ENCODE results near the gene KLHDC3. TPM values are rescaled to one million over a fixed set of nuclear protein-coding genes. Genes with fewer than 3 reads are reported as not detected.
A peak's percentile ranks its signal among the peaks of the same experiment; 100 is the strongest.

Gene KLHDC3
- polyA plus RNA-seq, 1 donor = 91.8 TPM

GRCh38 chr6:43053545-43054205 lies 39.6 kb downstream of the KLHDC3 start, which contains the start of gene CUL7:
CUL7 (minus strand) TSS chr6:43053851; CDS start chr6:43052788, 1,063 bp downstream.
- Histone ChIP-seq H3K4me1 (ENCODE audit: control insufficient read depth, insufficient read depth, low read length) (peaks cover 25% of the 10 kb centered on the region), H3K9me3 (ENCODE audit: control insufficient read depth, low read depth, low read length) (no peaks in the 10 kb centered on the region), H3K36me3 (ENCODE audit: control insufficient read depth, insufficient read depth, low read length) (peaks cover 50% of the 10 kb centered on the region), H3K27me3 (ENCODE audit: control insufficient read depth, insufficient read depth, low read length) (no peaks in the 10 kb centered on the region), H3K4me3 (ENCODE audit: low read length) (peak within 1 kb of the TSS; percentile 85), H3K27ac (ENCODE audit: low read length) (peak within 1 kb of the TSS; percentile 91)
- WGBS (ENCODE audit: insufficient coverage, low lambda C conversion rate) = no CpG with 5 or more reads among the region's 45 CpGs
- DNase-seq = peak; percentile 95 to 98

DNA sequence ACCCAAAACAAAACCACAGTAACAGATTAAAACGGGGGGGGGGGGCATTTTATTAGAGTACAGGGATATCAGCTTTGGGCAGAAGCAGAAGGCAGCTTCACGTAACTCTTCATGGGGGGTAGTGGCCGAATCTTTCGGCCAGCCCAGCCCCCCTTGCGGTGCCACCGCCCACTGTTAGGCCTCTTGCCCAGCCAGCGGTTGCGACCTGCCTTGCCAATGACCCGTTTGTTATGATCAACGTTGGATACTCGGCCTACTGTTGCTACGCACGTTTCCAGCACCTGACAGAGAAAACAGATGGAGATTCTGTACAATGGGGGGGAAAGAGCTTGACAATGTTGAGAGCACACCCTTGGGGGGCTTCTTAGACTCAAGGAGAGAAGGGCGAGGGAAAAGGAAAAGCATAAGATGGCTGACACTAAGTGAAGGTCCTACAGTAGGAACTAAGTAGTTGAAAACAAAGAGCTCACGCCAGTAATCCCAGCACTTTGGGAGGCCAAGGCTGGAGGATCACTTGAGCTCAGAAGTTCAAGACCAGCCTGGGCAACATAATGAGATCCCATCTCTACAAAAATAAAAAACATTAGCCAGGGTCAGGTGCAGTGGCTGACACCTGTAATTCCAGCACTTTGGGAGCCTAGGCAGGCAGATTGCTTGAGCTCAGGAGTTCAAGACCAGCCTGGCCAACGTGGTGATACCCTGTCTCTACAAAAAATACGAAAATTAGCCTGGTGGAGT lies 40.3 kb downstream of the KLHDC3 start:
- WGBS (ENCODE audit: insufficient coverage, low lambda C conversion rate) = no CpG with 5 or more reads among the region's 17 CpGs
- Histone ChIP-seq H3K36me3 (ENCODE audit: control insufficient read depth, insufficient read depth, low read length) (peaks cover 47% of the 10 kb centered on the region), H3K4me1 (ENCODE audit: control insufficient read depth, insufficient read depth, low read length) (peaks cover 26% of the 10 kb centered on the region), H3K27me3 (ENCODE audit: control insufficient read depth, insufficient read depth, low read length) (no peaks in the 10 kb centered on the region), H3K9me3 (ENCODE audit: control insufficient read depth, low read depth, low read length) (no peaks in the 10 kb centered on the region), H3K4me3 (ENCODE audit: low read length) (peak overlapping the region; percentile 85), H3K27ac (ENCODE audit: low read length) (peak overlapping the region; percentile 91)
- DNase-seq = no peak

GRCh38 chr6:43055966-43056365 lies 41.9 kb downstream of the KLHDC3 start:
- H3K27me3 ChIP-seq (ENCODE audit: control insufficient read depth, insufficient read depth, low read length) = no peaks in the 10 kb centered on the region
- peaks cover 31% of the 10 kb centered on the region for H3K36me3 ChIP-seq (ENCODE audit: control insufficient read depth, insufficient read depth, low read length)
- WGBS (ENCODE audit: insufficient coverage, low lambda C conversion rate) = no CpG with 5 or more reads among the region's 8 CpGs
- H3K4me3 ChIP-seq (ENCODE audit: low read length) = no peak overlapping the region
- no peak for DNase-seq
- peaks cover 26% of the 10 kb centered on the region for H3K4me1 ChIP-seq (ENCODE audit: control insufficient read depth, insufficient read depth, low read length)
- no peaks in the 10 kb centered on the region for H3K9me3 ChIP-seq (ENCODE audit: control insufficient read depth, low read depth, low read length)
- no peak overlapping the region for H3K27ac ChIP-seq (ENCODE audit: low read length)

DNA sequence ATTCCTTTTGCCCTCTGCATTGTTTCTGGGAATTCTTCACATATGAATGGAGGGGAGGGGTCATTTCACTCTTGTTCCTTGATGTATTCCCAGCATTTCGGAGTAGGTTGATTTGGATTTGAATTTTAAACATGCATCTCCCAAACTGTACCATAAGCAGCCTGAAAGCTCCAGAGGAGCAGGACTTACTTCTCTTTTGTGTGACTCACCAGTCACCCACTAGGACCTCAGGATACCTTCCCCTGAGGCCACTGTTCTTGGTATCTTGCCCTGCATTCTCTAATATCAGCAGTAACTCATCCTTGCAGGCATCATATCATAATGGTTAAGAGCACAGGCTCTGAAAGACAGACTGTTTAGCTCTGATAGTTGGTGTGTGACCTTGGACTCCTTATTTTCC lies 44.5 kb downstream of the KLHDC3 start:
- DNase-seq = no peak
- peak overlapping the region; percentile 56 for H3K27ac ChIP-seq (ENCODE audit: low read length)
- no peaks in the 10 kb centered on the region for H3K9me3 ChIP-seq (ENCODE audit: control insufficient read depth, low read depth, low read length)
- no peaks in the 10 kb centered on the region for H3K27me3 ChIP-seq (ENCODE audit: control insufficient read depth, insufficient read depth, low read length)
- peaks cover 32% of the 10 kb centered on the region for H3K4me1 ChIP-seq (ENCODE audit: control insufficient read depth, insufficient read depth, low read length)
- peak overlapping the region; percentile 76 for H3K4me3 ChIP-seq (ENCODE audit: low read length)
- 100% methylated on average over 1 of the region's 1 CpG for WGBS (ENCODE audit: insufficient coverage, low lambda C conversion rate)
- H3K36me3 ChIP-seq (ENCODE audit: control insufficient read depth, insufficient read depth, low read length) = peaks cover 32% of the 10 kb centered on the region

DNA sequence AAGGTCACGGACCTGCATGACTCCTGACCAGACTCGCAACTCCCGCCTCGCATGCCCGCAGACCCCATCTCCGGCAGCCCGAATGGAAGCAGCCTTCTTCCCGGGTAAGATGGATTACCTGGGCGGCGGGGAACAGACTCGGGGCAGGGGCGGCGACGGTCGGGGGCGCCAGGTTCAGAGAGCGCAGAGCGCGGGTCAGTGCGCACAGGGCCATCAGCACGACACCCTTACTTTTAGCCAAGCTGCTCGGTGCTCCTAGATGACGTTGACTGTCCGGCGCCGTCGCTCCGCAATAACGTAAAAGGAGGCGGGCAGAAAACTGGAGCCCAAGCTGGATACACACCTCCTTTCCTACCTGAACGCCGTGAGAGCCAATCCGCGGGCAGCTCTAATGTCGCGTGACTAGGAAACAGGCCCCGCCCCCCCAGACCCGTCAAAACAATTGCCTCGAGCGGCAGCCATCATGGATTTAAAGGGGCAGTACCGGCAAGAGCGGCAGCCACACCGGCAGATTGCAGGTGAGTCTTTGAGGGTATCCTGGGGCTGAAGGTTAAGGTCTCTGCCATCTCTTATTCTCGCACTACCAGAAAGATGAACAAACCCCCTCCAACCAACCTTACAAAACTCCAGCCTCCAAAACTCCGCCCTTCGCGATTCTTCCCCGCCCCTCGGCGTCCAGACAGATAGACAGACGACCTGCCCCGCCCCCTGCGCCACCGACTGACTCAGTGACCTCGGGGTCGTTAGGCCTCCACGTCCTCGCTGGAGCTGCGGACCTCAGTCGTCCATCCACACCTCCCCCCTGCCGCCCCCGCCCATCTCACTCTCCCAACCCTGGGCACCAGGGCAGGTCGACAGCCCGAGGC lies 45.4 kb downstream of the KLHDC3 start, which contains the start of the genes KLC4 and MRPL2:
Gene KLC4, plus strand, starts transcription at position 464 of the 866 bp plus-strand sequence. CDS start 1,705 bp downstream, outside the sequence.
Gene MRPL2, minus strand, starts transcription at position 267 of the 866 bp plus-strand sequence. Its CDS starts 53 bp downstream, at position 214.
- H3K36me3 ChIP-seq (ENCODE audit: control insufficient read depth, insufficient read depth, low read length) = peaks cover 38% of the 10 kb centered on the region
- H3K27ac ChIP-seq (ENCODE audit: low read length) = peak within 1 kb of the TSS; percentile 99
- H3K4me1 ChIP-seq (ENCODE audit: control insufficient read depth, insufficient read depth, low read length) = peaks cover 29% of the 10 kb centered on the region
- no peaks in the 10 kb centered on the region for H3K27me3 ChIP-seq (ENCODE audit: control insufficient read depth, insufficient read depth, low read length)
- H3K9me3 ChIP-seq (ENCODE audit: control insufficient read depth, low read depth, low read length) = no peaks in the 10 kb centered on the region
- no CpG with 5 or more reads among the region's 64 CpGs for WGBS (ENCODE audit: insufficient coverage, low lambda C conversion rate)
- DNase-seq = peak; percentile 99
- H3K4me3 ChIP-seq (ENCODE audit: low read length) = peak within 1 kb of the TSS; percentile 76

DNA sequence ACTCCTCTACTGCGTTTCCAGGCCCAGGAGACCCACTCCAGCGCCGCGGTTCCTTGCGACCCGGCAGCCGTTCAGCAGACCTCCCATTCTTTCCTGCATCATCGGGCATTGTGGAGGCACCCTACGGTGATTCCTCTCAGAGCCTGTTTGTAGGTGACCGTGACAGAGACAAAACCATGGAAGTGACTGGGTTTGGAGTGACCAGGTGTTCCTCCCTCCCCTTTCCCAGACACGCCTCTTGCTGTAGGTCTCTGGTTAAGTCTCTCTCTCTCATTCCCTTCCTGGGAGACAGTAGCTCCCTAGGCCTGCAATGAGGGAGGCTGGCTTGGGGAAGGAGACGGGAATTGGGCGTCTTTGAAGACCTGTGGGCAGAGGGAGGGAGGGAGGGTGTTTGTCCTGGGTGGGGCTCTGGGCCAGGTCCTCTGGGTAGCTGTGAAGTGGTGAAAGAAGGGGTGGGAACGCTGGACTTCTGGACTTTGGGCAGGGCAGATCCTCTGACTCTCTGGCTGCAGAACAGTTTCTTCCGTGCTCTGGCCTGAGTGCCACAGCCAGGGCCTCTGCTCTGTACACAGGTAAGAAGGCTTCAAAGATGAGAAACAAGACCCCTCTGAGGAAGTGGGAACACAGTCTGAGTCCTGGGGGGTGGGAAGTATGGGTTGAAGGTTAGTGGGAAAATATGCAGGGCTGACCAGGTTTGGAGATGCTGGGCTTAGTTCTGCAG lies 46.1 kb downstream of the KLHDC3 start:
- no CpG with 5 or more reads among the region's 15 CpGs for WGBS (ENCODE audit: insufficient coverage, low lambda C conversion rate)
- Histone ChIP-seq H3K27ac (ENCODE audit: low read length) (peak overlapping the region; percentile 99), H3K36me3 (ENCODE audit: control insufficient read depth, insufficient read depth, low read length) (peaks cover 42% of the 10 kb centered on the region), H3K27me3 (ENCODE audit: control insufficient read depth, insufficient read depth, low read length) (no peaks in the 10 kb centered on the region), H3K4me3 (ENCODE audit: low read length) (peak overlapping the region; percentile 76), H3K9me3 (ENCODE audit: control insufficient read depth, low read depth, low read length) (no peaks in the 10 kb centered on the region), H3K4me1 (ENCODE audit: control insufficient read depth, insufficient read depth, low read length) (peaks cover 29% of the 10 kb centered on the region)
- DNase-seq = peak; percentile 86 to 90

DNA sequence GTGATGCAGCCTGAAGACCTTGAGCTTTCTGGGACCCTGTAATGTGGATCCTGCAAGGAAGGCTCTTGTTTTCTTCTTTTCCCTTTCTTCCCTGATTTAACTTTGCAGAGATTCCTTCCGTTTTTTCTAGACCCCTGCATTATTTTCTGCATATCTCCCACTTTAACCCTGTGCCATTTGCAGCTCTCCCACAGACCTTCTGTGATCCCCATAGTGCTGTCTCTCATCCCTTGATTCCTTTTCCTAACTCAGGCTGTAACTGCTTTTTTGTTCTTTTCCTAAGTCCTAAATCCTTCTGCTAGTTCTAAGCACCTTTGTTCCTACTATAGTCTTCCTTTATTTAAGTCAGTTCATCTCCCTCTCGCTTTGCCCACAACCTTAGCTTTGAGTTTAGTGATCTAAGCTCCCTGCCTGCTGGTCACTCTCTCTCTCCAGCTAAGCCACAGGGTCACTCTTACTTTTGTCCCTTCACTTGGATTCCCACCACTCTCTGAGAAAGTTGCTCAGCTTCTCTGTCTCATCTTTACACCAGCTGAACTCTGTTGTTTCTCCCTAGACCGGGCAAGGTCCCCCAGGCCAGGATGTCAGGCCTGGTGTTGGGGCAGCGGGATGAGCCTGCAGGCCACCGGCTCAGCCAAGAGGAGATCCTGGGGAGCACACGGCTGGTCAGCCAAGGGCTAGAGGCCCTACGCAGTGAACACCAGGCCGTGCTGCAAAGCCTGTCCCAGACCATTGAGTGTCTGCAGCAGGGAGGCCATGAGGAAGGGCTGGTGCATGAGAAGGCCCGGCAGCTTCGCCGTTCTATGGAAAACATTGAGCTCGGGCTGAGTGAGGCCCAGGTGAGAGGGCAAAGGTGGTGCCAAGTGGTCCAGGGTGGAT lies 46.9 kb downstream of the KLHDC3 start:
- DNase-seq = no peak
- 50% methylated on average over 2 of the region's 12 CpGs for WGBS (ENCODE audit: insufficient coverage, low lambda C conversion rate)
- H3K36me3 ChIP-seq (ENCODE audit: control insufficient read depth, insufficient read depth, low read length) = peaks cover 42% of the 10 kb centered on the region
- no peaks in the 10 kb centered on the region for H3K9me3 ChIP-seq (ENCODE audit: control insufficient read depth, low read depth, low read length)
- H3K27ac ChIP-seq (ENCODE audit: low read length) = peak overlapping the region; percentile 99
- no peaks in the 10 kb centered on the region for H3K27me3 ChIP-seq (ENCODE audit: control insufficient read depth, insufficient read depth, low read length)
- H3K4me1 ChIP-seq (ENCODE audit: control insufficient read depth, insufficient read depth, low read length) = peaks cover 29% of the 10 kb centered on the region
- H3K4me3 ChIP-seq (ENCODE audit: low read length) = peak overlapping the region; percentile 76

- no peak for DNase-seq
- H3K27me3 ChIP-seq (ENCODE audit: control insufficient read depth, insufficient read depth, low read length) = no peaks in the 10 kb centered on the region
- H3K36me3 ChIP-seq (ENCODE audit: control insufficient read depth, insufficient read depth, low read length) = peaks cover 46% of the 10 kb centered on the region
- peaks cover 29% of the 10 kb centered on the region for H3K4me1 ChIP-seq (ENCODE audit: control insufficient read depth, insufficient read depth, low read length)
- no CpG with 5 or more reads among the region's 2 CpGs for WGBS (ENCODE audit: insufficient coverage, low lambda C conversion rate)
- peak overlapping the region; percentile 99 for H3K27ac ChIP-seq (ENCODE audit: low read length)
- H3K9me3 ChIP-seq (ENCODE audit: control insufficient read depth, low read depth, low read length) = no peaks in the 10 kb centered on the region
- peak overlapping the region; percentile 76 for H3K4me3 ChIP-seq (ENCODE audit: low read length)
Measured at GRCh38 chr6:43061861-43062260, 47.8 kb downstream of the KLHDC3 start.

DNA sequence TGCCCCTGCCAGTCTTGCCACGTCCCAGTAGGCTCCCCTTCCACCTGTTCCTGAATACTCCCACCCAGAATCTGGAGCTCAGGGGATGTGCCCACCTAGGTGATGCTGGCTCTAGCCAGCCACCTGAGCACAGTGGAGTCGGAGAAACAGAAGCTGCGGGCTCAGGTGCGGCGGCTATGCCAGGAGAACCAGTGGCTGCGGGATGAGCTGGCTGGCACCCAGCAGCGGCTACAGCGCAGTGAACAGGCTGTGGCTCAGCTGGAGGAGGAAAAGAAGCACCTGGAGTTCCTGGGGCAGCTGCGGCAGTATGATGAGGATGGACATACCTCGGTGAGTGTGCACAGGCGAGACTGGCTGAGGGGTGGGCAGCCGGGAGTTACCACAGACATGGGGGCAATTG lies 48.8 kb downstream of the KLHDC3 start:
- no peak overlapping the region for H3K27ac ChIP-seq (ENCODE audit: low read length)
- H3K27me3 ChIP-seq (ENCODE audit: control insufficient read depth, insufficient read depth, low read length) = no peaks in the 10 kb centered on the region
- no peak for DNase-seq
- no CpG with 5 or more reads among the region's 12 CpGs for WGBS (ENCODE audit: insufficient coverage, low lambda C conversion rate)
- H3K9me3 ChIP-seq (ENCODE audit: control insufficient read depth, low read depth, low read length) = no peaks in the 10 kb centered on the region
- peaks cover 46% of the 10 kb centered on the region for H3K36me3 ChIP-seq (ENCODE audit: control insufficient read depth, insufficient read depth, low read length)
- no peak overlapping the region for H3K4me3 ChIP-seq (ENCODE audit: low read length)
- H3K4me1 ChIP-seq (ENCODE audit: control insufficient read depth, insufficient read depth, low read length) = peaks cover 28% of the 10 kb centered on the region

All from large intestine (tissue), 3 donors.